Measurements from ENCODE around the gene CD79A. TPM values are rescaled to one million over a fixed set of nuclear protein-coding genes. Genes with fewer than 3 reads are reported as not detected.

CD79A gene
- 17.2 TPM for total RNA-seq

DNA sequence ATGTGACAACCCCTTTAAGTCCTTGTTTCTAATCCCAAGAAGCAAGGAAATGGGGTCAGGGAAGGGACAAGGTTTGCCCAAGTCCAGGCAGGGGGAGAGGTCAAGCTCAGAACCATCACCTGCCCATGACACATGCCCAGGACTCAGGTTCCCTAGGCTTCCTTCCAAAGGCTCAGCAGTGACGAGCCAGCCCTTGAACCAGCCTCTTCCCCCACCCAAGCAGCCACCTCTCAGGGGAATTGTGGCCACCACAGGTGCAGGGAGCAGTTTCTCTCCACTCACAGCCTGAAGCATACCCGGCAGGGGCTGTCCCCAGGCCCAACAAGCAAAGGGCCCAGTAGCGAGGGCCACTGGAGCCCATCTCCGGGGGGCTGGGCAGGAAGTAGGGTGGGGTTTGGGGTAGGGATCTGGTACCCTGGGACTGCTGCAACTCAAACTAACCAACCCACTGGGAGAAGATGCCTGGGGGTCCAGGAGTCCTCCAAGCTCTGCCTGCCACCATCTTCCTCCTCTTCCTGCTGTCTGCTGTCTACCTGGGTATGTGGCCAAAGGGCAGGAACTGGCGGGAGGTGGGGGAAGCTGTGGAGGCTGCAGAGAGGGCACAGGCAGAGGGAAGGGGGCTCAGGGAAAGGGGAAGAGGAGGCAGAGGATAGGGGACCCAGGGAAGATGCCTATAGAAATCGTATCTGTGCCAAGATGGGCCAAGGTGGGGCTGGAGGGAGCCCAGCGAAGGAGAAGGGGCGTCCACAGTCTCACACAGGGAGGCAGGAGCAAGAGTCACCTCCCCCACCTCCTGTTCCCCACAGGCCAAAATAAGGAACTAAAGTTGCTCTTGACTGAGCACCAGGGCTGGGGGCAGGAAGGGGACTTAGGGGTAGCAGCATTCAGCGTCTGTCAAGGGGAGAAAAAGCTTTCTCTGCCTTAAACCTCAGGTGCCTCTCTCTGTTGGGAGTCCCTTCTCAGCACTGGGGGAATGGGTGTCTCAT is at the start of gene CD79A:
Gene CD79A (plus strand): TSS at position 433 of the 986 bp plus-strand sequence. CDS start 26 bp downstream, at position 459.
- peak in 2 of 3 donors; percentile 78 to 85 for DNase-seq (ENCODE audit: low read depth in 2 of 3, low spot score in 2 of 3)

DNA sequence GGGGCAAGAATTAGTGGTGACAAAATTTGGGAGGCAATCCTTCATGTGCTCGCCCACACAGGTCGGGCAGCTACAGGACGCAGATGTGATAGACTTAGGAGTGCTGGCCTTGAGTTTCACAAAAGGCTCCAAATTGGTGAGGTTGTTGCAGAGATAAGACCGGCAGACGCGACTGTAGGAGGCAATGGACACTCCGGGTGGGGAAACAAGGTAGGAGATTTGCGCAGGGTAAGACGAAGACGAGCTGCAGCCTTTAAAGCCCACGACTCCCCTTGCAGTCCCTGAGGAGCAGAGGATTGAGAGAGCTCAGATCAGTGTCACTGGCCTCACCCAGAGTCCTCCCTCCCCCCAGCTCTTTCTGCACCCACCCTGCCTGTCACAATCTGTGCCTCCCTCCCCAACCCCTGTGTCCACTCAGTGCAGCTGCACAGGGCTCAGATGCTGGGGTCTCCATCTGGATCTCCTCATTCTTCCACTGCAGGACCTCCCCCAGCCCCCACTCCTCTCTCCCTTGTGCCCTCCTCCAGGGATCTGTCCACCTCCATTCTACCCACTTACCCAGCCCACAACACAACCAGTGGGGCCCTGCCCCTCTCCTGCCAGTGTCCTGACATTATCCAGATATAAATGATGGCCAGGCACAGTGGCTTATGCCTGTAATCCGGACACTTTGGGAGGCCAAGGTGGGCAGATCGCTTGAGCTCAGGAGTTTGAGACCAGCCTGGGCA is 38.9 kb upstream of the CD79A start:
- no peak for DNase-seq (ENCODE audit: low read depth in 2 of 3, low spot score in 2 of 3)

DNA sequence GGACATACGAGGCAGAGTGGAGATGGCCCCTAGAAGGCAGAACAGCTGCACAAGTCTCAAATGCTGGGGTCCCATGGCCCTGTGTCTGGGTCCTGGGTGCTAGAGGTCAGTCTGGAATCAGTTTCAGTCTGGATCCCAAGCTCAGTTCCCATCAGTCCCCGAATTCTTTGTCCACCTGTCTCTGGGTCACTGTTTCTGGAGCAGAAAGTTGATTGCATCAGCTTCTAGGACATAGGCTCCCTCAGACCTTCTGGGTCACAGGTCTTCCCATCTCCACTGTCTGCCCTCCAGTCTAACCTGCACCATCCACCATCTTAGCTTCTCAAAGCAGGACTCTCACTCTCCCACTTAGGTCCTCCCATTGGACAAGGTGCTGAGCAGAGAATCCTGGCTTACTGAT is 37.9 kb upstream of the CD79A start:
- no peak for DNase-seq (ENCODE audit: low read depth in 2 of 3, low spot score in 2 of 3)

DNA sequence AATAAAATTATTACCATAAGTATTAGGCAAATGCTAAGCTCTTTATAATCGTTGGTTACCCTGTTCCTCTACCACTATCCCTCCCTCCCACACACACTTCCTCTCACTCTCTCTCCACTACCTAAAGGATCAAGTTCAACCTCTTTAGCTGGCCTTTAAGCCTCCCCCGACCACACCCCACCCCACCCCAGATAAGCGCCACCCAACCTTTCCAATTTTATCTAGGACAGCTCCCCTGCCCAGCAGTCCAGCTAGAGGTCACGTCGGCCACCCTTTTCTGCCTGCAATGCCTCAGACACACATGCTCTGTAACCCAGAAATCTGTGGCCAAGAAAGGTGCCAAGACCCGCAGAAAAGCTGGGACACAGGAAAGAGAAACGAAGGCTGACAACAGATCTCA is 33.7 kb upstream of the CD79A start:
- no peak for DNase-seq (ENCODE audit: low read depth in 2 of 3, low spot score in 2 of 3)

DNA sequence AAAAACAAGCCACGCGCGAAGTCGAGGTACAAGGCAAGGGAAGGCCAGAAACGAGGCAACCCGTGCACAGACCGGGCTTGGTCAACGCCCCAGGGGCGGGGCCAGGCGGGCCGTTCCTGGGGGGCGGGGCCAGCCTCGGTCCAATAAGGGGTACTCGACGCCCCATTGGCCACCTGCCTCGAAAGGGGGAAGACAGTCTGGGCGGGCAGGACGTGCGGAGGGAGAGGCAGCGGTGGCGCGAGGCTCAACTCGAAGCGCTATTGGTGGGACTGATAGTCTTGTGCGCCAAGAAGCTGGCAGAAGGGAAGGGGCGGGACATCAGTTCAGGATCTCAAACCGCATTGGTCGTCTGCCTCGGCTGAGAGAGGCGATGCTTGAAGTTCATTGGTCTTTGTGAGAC is 32.5 kb upstream of the CD79A start, which contains the start of gene LYPD4:
Gene LYPD4 (minus strand): TSS at position 83 of the 400 bp plus-strand sequence. CDS start 5,398 bp downstream, outside the sequence.
- no peak for DNase-seq (ENCODE audit: low read depth in 2 of 3, low spot score in 2 of 3)

DNA sequence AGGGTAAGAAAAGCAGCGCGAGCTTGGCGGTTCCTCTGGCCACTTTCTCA is 32.3 kb upstream of the CD79A start, which contains the start of gene DMRTC2:
Gene DMRTC2 (plus strand): TSS at position 42 of the 50 bp plus-strand sequence. CDS start 2,387 bp downstream, outside the sequence.
- DNase-seq (ENCODE audit: low read depth in 2 of 3, low spot score in 2 of 3), result no peak

DNA sequence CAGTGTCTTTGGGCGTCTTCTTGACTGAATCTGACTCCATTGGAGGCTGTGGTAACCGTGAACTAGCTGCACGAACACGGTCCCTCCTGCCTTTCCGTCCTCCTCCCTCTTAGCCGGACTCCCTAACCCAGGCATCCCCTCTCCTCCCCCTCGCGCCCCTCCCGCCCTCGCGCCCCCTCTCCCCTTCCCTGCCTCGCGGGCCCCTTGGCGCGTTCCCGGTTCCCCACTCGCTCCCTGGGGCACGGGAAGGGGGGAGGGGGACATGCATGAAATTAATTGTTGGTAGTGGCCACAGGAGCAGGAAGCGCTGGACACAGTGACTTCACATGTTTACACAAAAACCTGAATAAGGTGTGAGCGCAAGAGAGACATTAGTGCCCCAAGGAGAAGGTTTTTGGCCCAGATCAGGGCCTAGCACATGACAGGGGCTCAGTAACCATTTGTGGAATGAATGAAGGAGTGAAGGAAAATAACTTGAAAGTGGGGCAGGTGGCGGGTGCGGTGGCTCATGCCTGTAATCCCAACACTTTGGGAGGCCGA is 32.0 kb upstream of the CD79A start:
- no peak for DNase-seq (ENCODE audit: low read depth in 2 of 3, low spot score in 2 of 3)

DNA sequence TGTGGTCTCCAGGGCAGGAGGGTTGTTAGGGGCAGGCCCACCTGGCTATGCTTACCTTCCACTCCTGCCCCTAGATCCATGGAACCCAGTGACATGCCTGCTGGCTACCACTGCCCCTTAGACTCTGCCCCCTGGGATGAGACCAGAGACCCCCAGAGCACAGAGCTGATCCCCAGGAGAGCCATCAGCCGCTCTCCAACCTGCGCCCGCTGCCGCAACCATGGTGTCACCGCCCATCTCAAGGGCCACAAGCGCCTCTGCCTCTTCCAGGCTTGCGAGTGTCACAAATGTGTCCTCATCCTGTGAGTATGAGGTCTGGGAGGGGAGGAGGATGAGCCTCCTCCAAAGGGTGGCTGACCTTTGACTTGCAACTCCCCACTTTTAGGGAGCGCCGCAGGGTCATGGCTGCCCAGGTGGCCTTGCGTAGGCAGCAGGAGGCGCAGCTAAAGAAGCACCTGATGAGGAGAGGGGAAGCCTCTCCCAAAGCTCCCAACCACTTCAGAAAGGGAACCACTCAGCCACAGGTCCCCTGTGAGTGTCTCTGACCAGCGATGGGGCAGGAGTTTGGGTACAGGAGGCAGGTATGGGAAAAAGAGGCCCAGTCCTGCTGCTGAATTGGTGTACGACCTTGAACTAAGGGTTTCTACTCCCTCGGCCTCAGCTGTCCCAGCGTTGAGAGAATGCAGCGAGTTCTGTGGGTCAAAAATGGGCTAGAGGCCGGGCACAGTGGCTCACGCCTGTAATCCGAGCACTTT is 29.6 kb upstream of the CD79A start:
- DNase-seq (ENCODE audit: low read depth in 2 of 3, low spot score in 2 of 3), result no peak

DNA sequence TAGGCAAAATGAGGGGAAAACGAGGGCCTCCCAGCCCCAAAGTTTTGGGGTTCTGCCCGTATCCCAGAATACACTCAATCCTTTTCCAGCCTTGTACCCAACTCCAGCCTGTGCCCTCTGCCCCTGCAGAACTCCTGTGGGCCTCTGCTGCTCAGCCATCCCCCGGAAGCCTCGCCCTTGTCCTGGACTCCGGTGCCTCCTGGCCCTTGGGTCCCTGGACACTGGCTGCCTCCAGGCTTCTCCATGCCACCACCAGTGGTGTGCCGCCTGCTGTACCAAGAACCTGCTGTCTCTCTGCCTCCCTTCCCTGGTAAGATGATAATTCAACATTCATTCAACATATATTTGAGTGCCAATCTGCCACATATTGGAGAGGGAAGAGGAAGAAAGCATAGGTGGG is 28.4 kb upstream of the CD79A start:
- DNase-seq (ENCODE audit: low read depth in 2 of 3, low spot score in 2 of 3), result no peak

DNA sequence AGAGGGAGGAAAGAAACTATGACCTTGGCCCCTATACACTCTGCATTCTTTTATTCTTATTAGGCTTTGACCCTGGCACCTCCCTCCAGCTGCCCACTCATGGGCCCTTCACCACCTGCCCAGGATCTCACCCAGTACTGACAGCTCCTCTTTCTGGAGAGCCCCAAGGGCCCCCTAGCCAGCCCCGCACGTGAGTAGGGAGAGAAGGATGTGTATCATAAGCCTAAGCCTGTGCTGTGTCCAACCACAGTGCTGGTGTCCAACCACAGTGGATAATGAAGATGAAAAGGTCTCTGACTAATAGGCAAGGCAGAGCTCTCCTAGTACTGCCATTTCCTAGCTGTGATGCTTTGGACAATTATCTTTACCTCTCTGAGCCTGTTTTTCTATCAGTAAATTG is 28.0 kb upstream of the CD79A start:
- DNase-seq (ENCODE audit: low read depth in 2 of 3, low spot score in 2 of 3), result no peak

DNA sequence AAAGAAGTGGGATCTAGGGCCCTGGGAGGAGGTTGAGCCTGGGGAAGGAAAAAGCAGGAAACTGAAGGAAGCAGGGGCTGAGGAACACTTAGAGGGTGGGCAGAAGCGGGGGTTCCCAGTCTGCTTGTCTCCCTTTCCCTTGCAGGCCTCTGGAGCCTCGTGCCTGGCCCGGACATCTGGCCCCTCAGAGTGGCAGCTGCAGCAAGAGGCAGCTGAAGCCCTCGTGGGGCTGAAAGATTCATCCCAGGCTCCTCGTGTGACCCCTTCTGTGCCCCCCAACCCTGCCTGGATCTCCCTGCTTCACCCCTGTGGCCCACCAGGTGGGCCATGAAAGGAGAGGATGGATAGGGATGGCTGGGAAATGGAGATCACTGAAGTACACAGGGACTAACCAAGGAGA is 26.7 kb upstream of the CD79A start:
- no peak for DNase-seq (ENCODE audit: low read depth in 2 of 3, low spot score in 2 of 3)

DNA sequence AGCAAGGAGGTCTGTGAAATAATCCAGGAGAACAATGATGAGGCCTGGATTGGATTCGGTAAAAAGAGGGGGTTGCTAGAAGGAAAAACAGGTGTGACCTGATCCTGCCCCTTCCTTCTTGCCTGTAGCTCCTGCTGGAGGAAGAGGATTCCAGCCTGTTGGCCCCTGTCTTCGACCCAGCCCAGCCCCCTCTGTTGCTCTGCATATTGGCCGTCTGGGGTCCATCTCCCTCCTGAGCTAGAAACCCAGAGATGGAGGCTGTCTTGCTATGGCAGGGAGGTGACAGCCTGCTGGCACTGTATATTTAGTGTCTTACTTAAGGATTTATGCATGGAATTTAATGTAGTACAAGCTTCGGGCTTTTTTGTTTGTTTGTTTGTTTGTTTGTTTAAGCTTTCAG is 25.6 kb upstream of the CD79A start:
- no peak for DNase-seq (ENCODE audit: low read depth in 2 of 3, low spot score in 2 of 3)

DNA sequence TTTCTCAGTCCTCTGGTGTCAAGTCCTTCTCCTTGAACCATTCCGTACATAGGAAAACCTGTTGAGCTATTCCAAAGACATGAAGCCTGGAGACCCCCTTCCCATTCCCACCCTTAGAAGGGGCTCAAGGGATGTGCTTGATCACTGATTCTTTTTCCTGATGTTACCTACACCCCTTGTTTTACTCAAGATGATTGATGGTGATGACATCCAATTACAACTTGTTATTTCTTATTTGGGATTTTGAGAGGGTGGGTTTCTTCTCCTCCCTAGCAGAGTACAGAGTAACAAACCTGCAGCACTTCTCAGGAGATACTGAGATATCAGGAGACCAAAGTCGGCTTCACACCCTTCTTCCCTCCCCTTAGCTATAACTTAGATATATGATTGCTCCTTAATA is 23.7 kb upstream of the CD79A start:
- DNase-seq (ENCODE audit: low read depth in 2 of 3, low spot score in 2 of 3), result no peak

DNA sequence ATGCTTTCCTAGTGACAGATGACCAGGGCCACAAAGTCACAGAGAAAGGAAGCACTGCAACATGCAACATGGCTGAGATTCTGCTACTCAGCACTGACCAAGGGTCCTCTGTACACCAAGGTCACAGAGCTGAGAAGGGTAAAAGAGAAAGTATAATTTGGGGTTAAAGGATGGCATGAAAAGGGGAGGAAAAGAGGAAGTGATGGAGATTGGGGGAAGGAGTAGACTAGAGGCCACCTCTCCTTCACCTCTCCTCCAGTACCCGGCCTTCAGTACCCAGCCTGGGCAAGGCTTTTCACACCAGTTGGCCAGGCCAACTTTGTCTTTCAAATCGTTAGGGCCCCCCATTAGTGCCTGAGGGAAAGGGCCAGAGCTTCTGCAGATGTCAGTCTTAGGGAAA is 23.3 kb upstream of the CD79A start:
- no peak for DNase-seq (ENCODE audit: low read depth in 2 of 3, low spot score in 2 of 3)

DNA sequence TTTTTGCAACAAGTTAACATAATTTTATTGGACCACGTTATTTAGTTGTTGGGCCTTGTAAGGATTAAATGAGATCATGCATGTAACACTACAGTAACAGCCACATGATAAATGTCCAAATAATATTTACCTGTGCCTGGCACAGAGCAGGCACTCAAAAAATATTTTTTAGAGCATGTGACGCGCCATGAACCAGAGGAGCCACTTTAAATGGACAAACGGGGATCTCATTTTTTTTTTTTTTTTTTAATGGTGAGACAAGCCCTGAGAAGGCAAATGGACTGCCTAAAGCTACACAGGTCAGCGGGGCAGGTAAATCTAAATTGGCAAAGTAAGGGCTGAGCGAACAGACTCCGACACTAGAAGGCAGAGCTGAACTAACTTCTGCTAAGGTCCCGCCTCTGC is 17.9 kb upstream of the CD79A start:
- DNase-seq (ENCODE audit: low read depth in 2 of 3, low spot score in 2 of 3), result no peak

DNA sequence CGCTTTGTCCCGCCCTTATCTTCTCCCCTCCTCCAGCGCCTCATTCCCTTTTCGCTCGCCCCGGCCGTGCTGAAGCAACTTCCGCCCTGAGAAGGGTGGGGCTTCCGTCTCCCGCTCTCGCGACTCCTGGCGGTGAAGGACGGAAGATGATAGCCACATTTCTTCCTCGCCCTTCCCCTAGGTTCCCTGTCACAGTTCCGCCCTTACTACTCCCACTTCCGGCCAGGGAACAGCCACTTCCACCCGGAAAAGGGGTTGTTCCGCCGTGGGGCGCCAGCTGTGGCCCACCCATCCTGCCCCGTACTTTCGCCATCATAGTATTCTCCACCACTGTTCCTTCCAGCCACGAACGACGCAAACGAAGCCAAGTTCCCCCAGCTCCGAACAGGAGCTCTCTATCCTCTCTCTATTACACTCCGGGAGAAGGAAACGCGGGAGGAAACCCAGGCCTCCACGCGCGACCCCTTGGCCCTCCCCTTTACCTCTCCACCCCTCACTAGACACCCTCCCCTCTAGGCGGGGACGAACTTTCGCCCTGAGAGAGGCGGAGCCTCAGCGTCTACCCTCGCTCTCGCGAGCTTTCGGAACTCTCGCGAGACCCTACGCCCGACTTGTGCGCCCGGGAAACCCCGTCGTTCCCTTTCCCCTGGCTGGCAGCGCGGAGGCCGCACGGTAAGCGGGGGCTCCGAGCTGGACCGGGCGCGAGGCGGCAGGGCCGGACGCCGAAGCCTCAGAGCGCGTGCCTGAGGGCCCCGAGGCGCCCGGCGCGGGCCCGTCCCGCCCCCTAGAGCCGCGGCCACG is 17.3 kb upstream of the CD79A start, which contains the start of gene RPS19:
Gene RPS19 (plus strand): TSS at position 638 of the 801 bp plus-strand sequence. CDS start 520 bp downstream, outside the sequence.
- DNase-seq (ENCODE audit: low read depth in 2 of 3, low spot score in 2 of 3), result peak; percentile 97 to 99 (median 98)

DNA sequence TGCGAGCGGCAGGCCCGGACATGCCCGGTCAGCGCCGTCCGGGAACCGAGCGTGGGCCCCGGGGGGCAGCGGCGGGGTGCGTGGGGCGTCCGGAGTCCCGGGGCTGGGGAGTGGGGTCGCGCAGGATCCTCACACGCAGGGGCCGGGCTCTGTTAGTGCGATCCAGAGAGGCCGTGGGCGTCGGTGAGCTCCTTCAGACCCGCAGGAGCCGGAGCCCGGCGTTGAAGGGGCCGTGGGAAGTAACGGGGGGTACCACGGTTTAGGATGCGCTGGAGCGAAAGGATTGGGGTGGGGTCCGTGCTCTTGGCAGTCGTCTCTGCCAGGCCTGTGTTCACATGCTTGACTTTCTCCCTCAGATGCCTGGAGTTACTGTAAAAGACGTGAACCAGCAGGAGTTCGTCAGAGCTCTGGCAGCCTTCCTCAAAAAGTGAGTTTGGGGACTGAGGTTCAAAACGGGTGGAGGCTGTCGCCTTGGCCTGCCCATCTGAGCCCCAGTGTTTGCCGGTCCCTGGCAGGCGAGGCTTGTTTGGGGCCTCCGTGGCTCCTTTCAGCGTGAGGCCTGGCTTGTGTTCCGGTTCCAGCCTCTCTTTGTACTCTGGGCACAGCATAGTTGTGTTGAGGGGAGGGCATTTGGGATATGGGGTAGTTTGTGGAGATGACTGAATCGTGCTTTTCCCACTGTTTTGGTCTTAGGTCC is 16.5 kb upstream of the CD79A start:
- DNase-seq (ENCODE audit: low read depth in 2 of 3, low spot score in 2 of 3), result no peak

DNA sequence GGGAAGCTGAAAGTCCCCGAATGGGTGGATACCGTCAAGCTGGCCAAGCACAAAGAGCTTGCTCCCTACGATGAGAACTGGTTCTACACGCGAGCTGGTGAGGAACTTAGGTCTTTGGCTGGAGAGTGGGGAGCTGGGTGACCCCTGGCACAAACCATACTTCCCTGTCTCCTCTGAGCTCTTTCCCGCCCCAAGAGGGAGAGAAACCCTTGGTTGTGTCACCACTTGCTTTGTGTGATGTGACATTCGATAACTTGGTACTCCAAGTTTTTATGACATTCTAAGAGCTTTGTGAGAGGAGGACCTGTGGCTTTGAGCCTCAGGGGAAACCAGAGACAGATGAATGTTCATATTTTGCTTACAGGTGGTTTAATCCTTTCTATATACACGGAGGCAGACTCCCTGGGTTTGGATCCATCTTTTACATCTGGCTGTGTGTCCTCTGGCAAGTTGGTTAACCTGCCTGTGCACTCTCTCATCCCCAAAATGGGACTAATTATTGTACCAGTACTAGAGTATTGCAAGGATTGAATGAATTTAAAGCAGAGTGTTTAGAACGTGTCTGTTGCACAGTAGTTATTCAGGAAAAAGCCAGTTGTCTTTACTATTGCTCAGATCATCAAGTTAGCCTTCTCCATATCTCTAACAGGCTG is 15.8 kb upstream of the CD79A start:
- no peak for DNase-seq (ENCODE audit: low read depth in 2 of 3, low spot score in 2 of 3)

DNA sequence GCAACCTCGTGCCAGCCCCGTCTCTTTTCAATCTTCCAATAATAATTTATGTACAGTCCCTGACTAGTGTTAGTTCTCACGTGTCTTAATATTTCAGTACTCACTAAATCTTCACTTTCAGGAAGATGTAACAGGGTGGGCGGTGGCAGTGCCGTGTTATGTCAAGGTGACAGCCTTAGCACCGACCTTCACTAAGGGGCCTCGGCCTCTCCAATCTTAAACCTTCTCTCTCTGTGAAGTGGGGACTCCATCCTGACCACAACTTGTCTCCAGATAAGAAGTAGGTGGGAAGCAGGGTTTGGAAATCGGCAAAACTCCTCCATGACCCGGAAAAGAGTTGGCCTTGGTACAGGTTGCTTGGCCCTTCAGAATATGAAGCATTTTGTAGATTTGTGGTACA is 15.2 kb upstream of the CD79A start:
- DNase-seq (ENCODE audit: low read depth in 2 of 3, low spot score in 2 of 3), result no peak
